Measurements from ENCODE around the gene RTL1. TPM values are rescaled to one million over a fixed set of nuclear protein-coding genes. Genes with fewer than 3 reads are reported as not detected.

RTL1 gene
- 60.5 TPM for polyA plus RNA-seq (ENCODE audit: insufficient read length)

DNA sequence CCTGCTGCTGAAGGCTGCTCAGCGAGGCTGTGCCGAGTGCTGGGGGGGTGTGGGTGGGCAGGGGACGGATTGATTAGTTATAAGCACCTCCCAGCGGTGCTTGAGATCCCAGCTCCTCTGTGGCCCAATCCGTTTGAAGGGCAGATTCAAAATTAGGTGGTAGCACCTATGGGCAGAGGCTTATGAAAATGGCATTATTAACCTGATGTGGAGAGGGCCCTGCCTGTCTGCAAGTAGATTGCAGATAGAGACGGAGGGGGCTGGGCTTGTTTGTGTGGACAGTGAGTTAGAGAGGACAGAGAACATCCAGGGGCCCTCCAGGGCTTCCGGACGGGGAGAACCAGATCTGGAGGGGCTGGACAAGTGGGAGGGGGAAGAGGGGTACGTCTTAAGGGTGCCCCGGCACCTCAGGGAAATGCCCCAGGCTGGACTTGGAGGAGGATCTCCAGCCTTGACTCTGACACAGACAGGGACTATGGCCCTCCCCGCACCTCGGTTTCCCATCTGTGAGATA is at the start of gene RTL1:
Gene RTL1 (minus strand): TSS at position 51 of the 514 bp plus-strand sequence. CDS start 18,934 bp downstream, outside the sequence.
- no peak for DNase-seq (ENCODE audit: low read depth)

DNA sequence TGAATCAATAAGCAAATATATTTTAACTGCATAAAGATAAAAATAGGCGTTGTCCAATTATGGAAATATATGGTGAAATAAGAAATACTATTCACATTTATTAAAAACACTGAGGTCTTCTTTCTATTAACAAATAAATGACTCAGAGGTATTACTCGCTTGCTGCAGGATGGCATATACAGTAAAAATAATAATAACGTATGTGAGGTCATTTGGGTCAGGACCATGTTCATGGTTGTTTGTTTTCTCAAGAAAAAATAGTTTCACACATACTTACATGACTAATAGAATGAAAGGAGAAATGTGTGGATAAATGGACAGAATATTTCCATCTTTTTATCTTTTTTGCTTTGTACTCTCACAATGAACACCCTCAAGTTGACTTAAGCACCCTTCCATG is 46.5 kb upstream of the RTL1 start:
- no peak for DNase-seq (ENCODE audit: low read depth)

DNA sequence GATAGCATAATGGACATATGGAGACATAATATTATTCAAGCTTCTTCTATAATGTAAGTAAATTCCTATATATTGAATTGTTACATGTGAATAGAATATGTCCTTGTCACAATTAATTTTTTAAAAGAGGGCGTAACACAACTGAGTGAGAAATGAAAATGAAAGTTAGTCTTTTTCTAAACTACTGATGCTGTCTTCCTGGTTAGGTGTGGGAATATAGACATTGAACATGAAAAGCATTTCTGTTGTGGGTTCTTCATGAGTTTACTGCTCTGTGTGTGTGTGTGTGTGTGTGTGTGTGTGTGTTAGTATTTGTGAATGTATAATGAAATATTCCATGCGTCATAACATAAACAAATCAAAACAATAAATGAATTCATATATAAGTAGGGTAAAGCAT is 40.5 kb upstream of the RTL1 start:
- no peak for DNase-seq (ENCODE audit: low read depth)

DNA sequence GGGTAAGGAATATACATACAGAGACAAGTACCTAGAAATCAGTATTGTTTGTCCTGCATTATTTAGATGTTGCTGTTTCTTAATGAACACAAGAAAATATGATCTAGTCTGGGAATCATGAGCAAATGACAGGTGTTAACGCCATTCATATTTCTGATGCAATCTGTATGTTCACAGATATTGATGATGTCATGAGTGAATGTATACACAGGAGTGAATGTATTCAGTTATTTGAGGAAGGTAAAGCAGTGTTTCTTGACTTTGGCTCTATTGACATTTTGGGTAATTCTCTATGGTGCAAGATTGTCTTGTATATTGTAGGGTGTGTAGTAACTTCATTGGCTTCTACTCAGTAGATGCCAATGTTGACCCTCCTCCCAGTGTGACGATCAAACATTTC is 26.7 kb upstream of the RTL1 start:
- no peak for DNase-seq (ENCODE audit: low read depth)

DNA sequence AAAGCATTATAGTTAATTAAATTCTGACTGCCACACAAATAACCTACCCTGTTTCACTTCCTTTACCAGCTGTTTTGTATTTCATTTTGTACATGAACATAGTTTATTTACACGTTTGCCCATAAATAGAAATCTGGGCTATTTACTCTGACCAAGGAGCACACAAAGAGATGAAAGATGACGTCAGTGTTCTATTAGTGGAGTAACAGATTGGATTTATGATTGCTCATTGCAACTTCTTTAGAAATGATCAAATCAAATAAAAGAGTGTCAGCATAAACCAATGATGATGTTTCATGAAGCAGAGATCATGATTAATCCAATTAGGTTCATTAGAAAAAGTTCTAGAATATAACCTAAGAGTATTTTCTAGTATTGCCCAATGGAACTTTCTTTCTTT is 12.0 kb upstream of the RTL1 start:
- no peak for DNase-seq (ENCODE audit: low read depth)

DNA sequence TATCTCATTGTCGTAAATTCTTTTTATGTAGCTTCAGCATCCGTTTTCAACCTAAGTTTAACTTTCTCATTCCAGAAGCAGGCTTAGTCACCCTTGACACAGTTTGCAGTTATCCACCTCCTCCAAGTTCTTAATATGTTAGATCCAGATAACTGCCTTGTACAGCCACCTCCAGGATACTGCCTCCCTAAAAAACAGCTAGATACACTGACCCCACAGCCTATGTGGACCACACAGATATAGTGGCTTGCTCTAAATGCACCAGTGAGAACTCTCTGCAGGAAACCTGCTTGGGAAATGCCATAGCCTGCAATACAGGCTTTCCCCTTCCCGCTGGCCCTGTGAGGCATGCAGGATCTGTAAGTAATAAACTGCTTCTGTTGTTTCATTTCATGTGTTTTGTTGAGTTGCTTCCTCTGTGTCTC is 11.1 kb upstream of the RTL1 start:
- no peak for DNase-seq (ENCODE audit: low read depth)

DNA sequence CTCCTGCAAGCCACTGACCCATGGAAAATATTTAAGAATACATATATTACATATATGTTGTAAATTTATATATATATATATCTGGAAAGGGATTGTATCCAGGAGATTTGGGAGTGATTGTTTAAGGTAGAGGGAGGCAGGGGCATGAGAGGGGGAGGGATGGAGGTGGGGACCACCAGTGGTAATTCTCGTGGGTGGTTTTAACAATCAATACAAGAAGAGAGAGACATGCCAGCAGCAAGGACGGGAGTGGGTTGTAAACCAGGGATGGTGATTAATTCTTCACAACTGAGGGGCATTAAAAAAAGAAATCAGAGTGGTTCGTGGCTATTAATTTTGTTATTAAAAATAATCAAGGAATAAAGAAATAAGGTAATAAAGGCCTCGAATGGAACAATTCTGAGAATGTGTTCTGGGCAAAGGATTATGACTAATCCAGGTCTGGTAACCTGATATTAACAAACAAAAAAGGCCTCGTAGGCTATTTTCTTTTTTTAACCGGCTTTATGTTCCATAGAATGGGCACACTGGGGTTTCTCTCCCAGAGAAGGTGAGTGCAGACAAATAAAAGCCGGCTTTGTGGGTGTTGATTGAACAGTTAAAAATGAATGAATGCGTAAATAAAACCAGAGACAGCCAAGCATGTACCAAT is 8.3 kb upstream of the RTL1 start:
- DNase-seq (ENCODE audit: low read depth), result no peak

DNA sequence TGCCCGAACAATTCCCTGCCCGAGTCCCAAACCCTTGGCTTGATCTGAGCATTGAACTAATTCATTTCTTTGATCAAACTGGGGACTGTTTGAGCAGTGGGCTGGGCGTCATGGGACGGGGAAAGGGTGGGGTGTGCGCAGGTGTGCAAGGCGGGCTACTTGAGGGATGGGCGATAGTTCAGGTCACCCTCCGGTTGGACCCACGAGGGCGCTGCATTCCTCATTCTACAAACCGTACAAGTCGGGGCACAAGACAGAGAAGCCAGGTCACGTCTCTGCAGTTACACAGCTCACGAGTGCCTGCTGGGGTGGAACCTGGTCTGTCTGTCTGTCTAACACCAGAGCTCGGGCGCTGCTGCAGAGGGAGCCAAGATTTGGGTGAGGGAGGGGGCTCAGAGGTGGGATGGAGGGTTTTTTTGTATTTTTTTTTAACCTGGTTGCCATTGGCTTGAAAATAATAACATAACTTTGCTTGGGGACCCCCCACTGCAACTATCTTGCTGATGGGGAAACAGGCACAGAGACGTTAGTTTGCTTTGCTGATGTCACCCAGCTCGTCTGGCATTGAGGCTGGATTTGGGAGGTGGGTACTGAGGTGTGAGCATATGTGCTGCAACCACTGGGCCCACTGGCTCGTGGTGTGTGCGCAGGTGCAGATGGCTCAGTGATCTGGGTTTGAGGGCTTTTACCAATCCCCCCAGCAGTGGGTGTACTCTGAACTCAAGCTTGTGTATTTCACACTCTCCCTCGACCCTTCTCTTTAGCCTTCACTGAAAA is 7.6 kb upstream of the RTL1 start:
- DNase-seq (ENCODE audit: low read depth), result no peak

DNA sequence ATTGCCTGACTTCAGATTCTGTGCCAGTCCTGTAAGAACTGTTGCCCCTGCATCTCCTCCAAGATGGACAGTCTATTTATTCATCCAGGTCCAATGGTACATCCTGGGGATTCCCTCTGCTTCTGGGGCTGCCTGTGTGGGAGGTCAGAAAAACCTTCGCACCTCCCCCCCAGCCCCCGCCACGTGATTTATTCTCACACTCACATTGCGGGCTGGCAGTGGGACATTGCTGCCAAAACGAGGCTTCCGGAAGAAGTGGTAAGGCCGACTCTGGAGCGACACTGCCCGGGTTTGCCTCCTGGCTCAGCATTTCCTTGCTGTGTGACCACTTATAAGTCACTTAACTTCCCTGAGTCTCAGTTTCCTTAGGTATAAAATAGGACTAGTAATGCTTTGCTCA is 5.9 kb upstream of the RTL1 start:
- no peak for DNase-seq (ENCODE audit: low read depth)

DNA sequence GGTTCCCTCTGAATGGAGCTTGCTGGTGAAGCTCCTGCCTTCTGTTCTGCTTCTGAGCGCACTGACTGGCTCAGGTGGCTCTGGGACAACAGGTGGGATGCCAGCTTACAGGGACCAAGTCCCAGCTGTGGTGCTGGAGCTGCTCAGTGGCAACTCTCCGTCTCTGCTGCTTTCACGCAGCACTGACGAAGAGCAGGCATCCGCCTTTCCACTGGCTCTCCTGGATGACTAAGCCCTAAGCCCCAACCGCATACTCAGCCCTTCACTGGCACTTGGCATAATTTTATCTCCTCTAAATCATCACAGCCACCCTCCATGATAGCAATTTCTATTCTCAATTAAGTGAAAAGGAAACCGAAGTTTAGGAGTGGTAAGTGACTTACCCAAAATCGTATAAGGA is 3.7 kb upstream of the RTL1 start:
- no peak for DNase-seq (ENCODE audit: low read depth)

DNA sequence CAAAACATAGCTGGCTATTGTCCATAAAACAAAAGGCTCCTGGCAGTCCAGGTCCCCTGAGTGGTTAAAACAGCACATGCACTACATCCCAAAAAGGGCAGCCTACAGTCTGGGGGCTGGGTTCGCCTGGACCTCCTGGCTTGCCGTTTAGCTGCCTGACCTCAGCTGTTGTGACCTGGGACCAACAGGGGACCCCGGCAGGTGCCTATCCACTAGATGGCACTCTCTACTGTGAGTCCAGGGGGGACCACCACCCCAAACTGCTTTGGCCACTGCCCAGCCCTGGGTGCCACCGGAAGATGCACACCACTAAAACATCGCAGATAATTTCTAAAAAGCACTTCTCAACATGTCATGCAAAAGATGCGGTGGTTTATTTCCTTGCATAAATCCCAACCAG is 2.9 kb upstream of the RTL1 start:
- no peak for DNase-seq (ENCODE audit: low read depth)

DNA sequence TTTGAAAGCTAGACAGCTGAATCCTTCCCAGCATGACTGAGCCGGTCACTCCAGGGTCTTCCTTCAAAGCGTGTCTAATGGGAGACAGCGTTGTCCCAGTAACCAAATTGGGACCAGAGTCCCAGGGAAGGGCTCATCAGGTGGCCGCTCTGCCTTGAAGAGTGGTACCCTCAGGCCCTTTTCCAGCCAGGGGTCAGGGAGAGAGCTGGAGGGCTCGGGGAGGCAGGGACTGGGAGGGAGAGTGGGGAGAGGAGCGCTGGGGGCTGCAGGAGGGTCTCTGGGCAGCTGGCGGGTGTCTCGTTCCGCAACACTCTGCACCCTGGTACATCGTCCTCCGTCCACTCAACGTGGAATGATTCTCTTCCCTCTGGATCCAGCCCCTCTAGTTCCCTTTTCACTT is 1.6 kb upstream of the RTL1 start:
- DNase-seq (ENCODE audit: low read depth), result no peak

DNA sequence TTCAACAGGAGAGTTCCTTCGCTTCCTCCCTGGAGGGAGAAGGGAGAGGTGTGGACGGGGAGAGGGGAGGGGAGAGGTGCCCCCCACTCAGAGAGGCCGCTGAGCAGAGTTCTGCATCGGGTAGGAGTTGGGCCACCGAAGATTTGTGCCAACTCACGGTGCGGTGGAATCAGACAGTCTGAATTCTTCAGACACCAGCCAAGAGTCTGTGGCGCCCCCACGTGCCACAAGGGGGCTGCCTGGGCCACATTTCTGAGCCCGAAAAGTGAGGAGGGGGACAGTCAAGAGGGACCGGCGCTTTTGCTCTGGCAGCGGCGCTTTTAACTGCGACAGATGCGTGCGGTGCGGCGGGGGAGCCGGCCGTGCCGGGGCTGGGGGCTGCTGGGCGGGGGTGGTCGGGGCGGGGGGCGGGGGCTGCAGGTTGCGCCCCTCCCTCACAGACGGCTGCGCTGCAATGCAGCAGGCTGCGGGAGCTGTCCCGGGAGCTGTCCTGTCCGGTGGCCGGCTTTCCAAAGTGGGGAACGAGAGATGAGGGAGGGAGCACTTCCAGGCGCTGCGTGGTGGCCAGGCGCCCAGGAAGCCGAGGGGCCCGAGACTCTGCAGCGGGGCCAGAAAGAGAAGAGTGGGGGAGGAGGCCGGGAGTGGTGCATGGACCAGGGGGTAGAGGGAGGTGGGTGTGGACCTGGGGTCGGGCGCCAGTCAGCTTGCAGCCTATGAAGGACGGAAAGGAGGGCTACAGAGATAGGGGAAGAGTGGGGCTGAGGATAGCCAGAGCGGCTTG is 975 bp upstream of the RTL1 start:
- no peak for DNase-seq (ENCODE audit: low read depth)

DNA sequence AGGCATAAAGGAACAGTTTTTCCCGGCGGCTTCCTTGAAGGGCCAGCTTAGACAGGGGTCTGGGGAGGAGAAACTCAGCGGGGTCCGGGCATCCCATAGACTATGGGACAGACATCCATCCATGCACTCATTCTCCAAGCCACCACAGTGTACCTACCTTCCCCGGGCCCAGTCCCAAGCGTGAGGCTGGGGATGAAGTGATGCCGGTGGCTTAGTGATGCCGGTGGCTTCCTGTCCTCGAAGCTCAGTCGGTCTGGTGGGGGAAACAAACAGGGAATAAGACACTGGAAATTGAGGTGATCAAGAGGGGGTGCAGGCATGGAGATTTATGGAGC is 421 bp downstream of the RTL1 start:
- no peak for DNase-seq (ENCODE audit: low read depth)

DNA sequence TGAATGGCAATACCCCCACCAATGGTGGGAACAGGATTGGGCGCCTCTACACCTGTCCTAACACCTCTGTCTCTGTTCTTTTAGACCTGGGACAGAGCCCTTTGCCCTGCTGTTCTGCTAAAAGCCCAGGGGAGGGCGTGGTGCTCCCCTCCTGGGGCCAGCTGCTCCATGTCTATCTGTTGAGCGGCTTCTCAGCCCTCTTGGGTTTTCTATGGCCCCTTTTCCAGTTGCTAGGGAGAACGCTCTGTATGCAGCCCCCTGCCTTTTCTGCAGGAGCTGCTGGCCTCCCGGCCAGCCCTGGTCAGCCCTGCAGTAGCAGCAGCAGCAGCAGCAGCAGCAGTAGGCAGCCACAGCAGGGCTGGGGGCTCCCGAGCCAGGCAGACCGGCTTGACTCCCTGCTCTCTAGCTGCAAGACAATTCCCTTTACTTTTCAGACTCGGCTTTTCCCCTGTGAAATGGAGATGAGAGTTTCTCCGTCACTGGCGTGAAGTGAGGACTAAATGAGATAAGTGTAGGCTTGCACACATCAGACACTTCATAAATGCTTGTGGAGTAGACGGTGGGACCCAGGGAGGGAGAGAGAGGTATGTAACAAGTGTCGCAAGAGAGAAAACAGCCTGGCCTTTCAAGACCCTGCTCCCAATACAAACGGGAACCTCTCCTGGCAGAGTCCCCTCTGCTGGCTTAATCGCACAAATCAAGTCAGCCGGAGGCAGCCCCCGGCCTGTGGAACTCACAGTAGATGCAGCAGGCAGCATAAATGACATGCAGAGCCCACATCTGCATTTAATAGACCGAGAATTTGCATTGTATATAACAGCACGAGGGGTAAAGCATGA is 1.0 kb downstream of the RTL1 start:
- DNase-seq (ENCODE audit: low read depth), result no peak

DNA sequence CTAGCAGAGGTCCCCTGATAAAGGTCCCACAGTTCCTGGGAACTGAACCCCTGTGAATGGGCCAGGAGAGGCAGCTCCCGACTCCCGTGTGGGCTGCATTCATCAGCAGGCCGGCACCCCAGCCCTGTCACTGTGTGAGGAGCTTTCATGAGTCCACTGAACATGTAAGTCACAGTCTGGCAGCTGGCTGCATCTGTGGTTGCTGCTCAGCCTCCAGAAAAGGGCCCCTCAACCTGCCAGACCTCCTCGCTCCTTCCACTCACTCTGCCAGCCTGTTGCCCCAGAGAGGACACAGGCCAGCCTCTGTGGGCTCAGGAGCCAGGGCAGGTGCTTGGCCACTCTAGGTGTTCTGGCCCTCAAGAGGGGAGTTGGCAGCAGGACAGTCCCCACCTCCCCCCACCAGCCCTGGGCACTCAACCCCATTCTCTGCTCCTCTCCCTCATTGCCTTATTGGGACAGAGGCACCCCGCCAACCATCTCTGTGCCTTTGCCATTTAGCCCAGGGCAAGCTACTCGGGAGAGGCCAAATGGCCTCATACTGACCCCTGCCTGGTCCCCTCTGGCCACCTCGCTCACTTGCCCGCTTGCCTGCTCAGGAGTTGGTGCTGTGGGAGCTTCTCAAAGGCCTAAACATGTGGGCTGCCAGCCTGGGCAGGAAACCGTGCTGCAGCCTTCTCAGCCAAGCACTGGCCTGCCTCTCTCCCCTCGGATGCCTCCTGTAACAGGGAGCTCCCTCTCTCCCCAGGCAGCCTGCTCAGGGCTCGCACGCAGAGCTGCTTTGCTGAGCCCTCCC is 1.9 kb downstream of the RTL1 start:
- DNase-seq (ENCODE audit: low read depth), result no peak

DNA sequence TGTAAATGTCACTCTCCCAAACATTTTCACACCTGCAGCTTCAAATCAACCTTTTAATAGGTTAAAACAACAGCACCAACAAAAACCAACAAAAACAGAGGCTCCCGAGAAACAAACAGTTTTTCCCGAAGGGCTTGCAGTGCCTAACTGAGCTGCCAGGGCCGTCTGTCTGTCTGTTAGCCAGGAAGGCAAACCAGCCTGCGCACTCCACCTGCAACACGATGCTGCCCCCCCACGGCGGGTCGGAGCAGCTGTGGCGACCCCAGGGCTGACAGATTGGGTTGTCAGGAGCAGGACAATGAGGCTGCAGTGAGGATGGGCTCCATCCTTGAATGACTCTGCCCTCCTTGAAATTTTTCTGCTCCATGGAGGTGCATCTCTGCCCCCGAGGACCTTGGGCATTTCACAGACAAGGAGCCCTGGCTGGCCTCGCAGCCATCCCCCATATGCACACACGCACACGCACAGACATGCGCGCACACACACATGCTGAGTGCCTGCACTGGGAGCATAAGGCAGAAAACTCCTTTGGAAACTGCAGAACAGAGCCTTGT is 2.6 kb downstream of the RTL1 start:
- DNase-seq (ENCODE audit: low read depth), result no peak

DNA sequence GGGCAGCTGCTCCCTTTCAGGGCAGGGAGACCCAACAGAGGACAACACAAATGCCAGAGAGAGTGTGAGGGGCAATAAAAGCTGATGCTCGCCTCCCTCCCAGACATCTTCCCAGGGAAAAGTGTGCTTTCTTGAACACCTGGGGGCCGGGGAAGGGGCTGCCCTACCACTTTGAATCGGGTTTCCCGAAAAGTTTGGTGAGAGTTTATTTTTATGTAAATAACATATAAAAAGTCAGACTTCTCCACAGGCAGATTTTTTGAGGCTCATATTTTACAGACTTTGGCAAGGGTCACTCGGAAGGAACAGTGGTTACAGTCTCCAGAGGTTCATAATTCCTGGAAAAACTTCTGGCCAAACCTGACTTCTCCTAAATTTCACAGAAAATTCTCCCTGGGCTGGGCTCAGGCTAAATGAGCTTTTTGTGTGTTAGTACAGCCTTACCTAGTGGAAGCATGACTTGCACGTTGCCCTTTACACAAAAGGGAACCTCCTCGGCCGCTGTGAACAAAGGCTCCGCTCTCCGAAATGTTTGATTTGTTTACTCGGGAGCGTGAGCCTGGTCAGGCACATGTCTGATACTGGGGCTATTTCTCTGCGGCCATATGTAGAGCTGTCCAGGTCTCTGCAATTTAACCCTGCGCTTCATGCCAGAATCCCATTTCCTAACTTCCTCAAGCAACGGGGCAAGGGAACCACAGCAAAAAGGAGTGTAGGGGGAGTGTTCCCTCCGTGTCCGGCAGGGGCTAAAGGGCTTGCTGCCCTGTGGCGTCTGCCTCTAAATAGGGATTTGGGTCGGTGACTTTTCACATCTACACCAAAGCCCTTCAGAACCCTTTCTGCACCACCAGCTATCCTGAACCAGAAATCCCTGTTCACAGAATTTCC is 3.4 kb downstream of the RTL1 start:
- DNase-seq (ENCODE audit: low read depth), result peak; percentile 73

Data from forelimb muscle (tissue), 1 donor.